Effector CD8-positive, alpha-beta T cell (primary cell): ENCODE results near the gene GRAMD4.

ENCODE experiments used
- DNase-seq: peaks from one replicate; lab custom pipeline; 2025; lab: John Stamatoyannopoulos, UW

GRAMD4 gene

DNA sequence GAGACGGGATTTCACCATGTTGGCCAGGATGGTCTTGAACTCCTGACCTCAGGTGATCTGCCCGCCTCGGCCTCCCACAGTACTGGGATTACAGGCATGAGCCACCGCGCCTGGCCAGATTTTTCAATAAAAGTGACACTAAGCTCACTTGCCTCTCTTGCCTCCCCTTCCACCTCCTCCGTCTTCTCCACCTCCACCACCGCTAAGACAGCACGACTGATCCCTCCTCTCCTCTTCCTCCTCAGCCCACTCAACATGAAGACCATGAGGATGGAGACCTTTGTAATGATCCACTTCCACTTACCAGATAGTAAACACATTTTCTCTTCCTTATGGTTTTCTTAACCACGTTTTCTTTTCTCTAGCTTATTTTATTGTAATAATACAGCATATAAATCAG, 103.7 kb downstream of the GRAMD4 start:
- no peak for DNase-seq

GRCh38 chr22:46725096-46725495, 104.9 kb downstream of the GRAMD4 start:
- DNase-seq, result no peak

- no peak for DNase-seq
Measured at GRCh38 chr22:46726066-46726985, 106.1 kb downstream of the GRAMD4 start.

DNA sequence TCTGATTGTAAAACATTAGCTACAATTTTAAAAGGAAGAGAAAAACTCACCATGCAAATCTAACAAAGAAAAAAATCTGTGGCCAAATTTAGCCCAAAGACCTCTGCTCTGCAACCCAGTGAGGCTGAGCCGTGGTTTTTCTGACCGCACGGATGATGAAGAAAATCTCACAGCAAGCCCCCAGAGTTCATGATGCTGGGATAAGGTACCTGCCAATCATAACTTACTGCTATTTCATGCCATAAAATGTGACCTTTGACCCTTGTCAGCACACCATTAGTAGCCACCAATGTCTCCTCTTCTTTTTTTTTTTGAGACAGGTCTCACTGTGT, 106.8 kb downstream of the GRAMD4 start:
- no peak for DNase-seq

DNA sequence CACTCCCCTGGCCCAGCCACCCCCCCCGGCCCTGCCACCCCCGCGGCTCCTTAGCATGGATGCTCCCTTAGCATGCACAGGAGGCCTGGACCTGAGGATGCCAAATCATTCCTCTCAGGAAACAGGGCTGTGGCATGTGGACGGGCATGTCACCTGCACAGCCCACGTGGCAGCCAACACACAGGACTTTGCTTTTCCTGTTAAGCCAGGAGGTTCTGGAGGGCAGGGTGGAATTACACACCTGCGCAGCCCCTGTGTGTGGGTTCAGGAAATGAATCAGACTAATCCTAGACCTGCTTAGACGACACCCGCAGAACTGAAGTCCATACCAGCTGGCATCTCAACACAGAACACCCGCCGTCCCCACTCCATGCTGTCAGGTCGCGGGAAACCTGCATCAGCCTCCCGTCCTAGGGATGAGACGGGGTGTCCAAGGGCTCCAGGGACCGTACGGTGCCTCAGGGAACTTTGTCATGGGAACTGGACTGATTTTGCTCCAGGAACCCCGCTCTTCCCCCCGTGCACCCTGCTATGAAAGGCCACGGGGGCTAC, 107.7 kb downstream of the GRAMD4 start:
- DNase-seq, result no peak

DNA sequence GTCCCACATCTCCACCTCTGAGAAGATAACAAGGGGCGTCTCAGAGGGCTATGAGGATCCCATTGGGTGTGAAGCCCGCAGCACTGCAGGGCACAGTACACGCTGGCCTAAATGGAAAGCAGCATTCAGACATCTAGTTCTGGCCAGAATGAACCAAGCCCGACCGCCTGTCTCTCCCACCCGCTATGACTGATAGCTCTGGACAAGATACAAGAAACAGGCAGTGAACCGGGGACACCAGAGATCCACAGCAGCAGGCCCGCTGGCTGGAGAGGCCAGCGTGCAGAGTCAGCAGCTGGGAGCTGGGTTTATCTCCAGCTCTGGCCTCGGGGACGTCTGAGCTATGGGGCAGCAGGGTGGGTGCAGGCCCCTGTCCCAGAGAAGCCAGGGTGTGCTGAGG, 108.3 kb downstream of the GRAMD4 start:
- no peak for DNase-seq
